DMS153 treated with DMSO at 0.1 percent for 48 hours (cell line): ENCODE data around the gene PRKAG2.

ENCODE experiments used
- DNase-seq: peaks from one replicate; lab custom pipeline; 2025; ENCODE audit not compliant: unreplicated experiment; lab: John Stamatoyannopoulos, UW

Gene PRKAG2

GRCh38 chr7:151717918-151718317 is 159.0 kb downstream of the PRKAG2 start:
- no peak for DNase-seq

- no peak for DNase-seq
Observed at GRCh38 chr7:151717415-151717814, 159.5 kb downstream of the PRKAG2 start.

GRCh38 chr7:151716323-151716722 is 160.6 kb downstream of the PRKAG2 start:
- no peak for DNase-seq

GRCh38 chr7:151715666-151716315 is 161.1 kb downstream of the PRKAG2 start:
- DNase-seq, result no peak

GRCh38 chr7:151714201-151714600 is 162.7 kb downstream of the PRKAG2 start:
- no peak for DNase-seq

- DNase-seq, result no peak
Observed at GRCh38 chr7:151712810-151713125, 164.1 kb downstream of the PRKAG2 start.

GRCh38 chr7:151711906-151712809 is 164.8 kb downstream of the PRKAG2 start:
- no peak for DNase-seq

- DNase-seq, result no peak
Observed at GRCh38 chr7:151711435-151711872, 165.5 kb downstream of the PRKAG2 start.

GRCh38 chr7:151710646-151711434 is 166.1 kb downstream of the PRKAG2 start:
- DNase-seq, result no peak

GRCh38 chr7:151710121-151710640 is 166.7 kb downstream of the PRKAG2 start:
- DNase-seq, result no peak

- no peak for DNase-seq
Observed at GRCh38 chr7:151709141-151710038, 167.5 kb downstream of the PRKAG2 start.

GRCh38 chr7:151708610-151709009 is 168.3 kb downstream of the PRKAG2 start:
- DNase-seq, result no peak

GRCh38 chr7:151707757-151708156 is 169.2 kb downstream of the PRKAG2 start:
- no peak for DNase-seq

GRCh38 chr7:151707105-151707469 is 169.8 kb downstream of the PRKAG2 start:
- DNase-seq, result no peak

- no peak for DNase-seq
Observed at GRCh38 chr7:151706277-151707104, 170.4 kb downstream of the PRKAG2 start.

GRCh38 chr7:151705636-151706276 is 171.2 kb downstream of the PRKAG2 start:
- DNase-seq, result no peak

- no peak for DNase-seq
Observed at GRCh38 chr7:151704960-151705635, 171.8 kb downstream of the PRKAG2 start.

GRCh38 chr7:151704299-151704959 is 172.5 kb downstream of the PRKAG2 start:
- DNase-seq, result no peak
